GM20000 (cell line): ENCODE measurements around the gene RPF1.

Experiments
- DNase-seq: peaks from one replicate; pipeline ENCODE4 v3.0.0; 2012; ENCODE audit warnings: low spot score
- CTCF ChIP-seq: IDR thresholded peaks from 2 replicates; pipeline ENCODE4 v1.5.1; 2012; ENCODE audit warnings: mild to moderate bottlenecking, control low read depth; ENCODE audit errors: extremely low read depth, missing control alignments

Gene RPF1

GRCh38 chr1:84478876-84479868 is at the start of gene RPF1:
Gene RPF1, plus strand, starts transcription at chr1:84479266. Its CDS starts 16 bp downstream, at chr1:84479282.
- peak; percentile 74 for DNase-seq
- no peak for TF ChIP-seq CTCF

GRCh38 chr1:84430546-84430945 is 48.5 kb upstream of the RPF1 start:
- DNase-seq, result no peak
- TF ChIP-seq CTCF, result no peak

- DNase-seq, result peak; percentile 52
Measured at GRCh38 chr1:84433258-84434080, 45.6 kb upstream of the RPF1 start.

GRCh38 chr1:84434081-84434769 is 44.8 kb upstream of the RPF1 start:
- DNase-seq, result no peak
- no peak for TF ChIP-seq CTCF

More at GRCh38 chr1:84433258-84434080, 45.6 kb upstream of the RPF1 start:
- TF ChIP-seq CTCF, result peak; percentile 43

GRCh38 chr1:84434801-84435549 is 44.1 kb upstream of the RPF1 start:
- DNase-seq, result no peak
- no peak for TF ChIP-seq CTCF

- DNase-seq, result peak; percentile 33
- no peak for TF ChIP-seq CTCF
Measured at GRCh38 chr1:84436876-84437655, 42.0 kb upstream of the RPF1 start.
